Measurements from ENCODE around the gene UBAP1. TPM values are rescaled to one million over a fixed set of nuclear protein-coding genes. Genes with fewer than 3 reads are reported as not detected.
"Not testable (repeated sequence)": the region's sequence is repeated elsewhere in the genome, so short reads cannot be mapped to it uniquely, and the experiment has no call there.

Gene UBAP1
- total RNA-seq, 1 donor, result 57.1 TPM

GRCh38 chr9:34267660-34268059 lies 88.8 kb downstream of the UBAP1 start:
- no peak overlapping the region for H3K4me3 ChIP-seq (ENCODE audit: low read depth, low read length)
- no peak for DNase-seq (ENCODE audit: low read depth)
- no peak for TF ChIP-seq CTCF (IDR thresholded peaks at IDR 0.05; ENCODE audit: insufficient read depth, low read length)

- DNase-seq (ENCODE audit: low read depth), result no peak
- TF ChIP-seq CTCF (IDR thresholded peaks at IDR 0.05; ENCODE audit: insufficient read depth, low read length), result no peak
- no peak overlapping the region for H3K4me3 ChIP-seq (ENCODE audit: low read depth, low read length)
Observed at GRCh38 chr9:34271265-34272006, 92.6 kb downstream of the UBAP1 start.

- no peak for DNase-seq (ENCODE audit: low read depth)
- no peak for TF ChIP-seq CTCF (IDR thresholded peaks at IDR 0.05; ENCODE audit: insufficient read depth, low read length)
- no peak overlapping the region for H3K4me3 ChIP-seq (ENCODE audit: low read depth, low read length)
Observed at GRCh38 chr9:34272101-34272541, 93.3 kb downstream of the UBAP1 start.

- not testable (repeated sequence) for H3K4me3 ChIP-seq (ENCODE audit: low read depth, low read length)
Observed at GRCh38 chr9:34273588-34273987, 94.7 kb downstream of the UBAP1 start.

GRCh38 chr9:34275811-34276210 lies 97.0 kb downstream of the UBAP1 start:
- no peak overlapping the region for H3K4me3 ChIP-seq (ENCODE audit: low read depth, low read length)
- TF ChIP-seq CTCF (IDR thresholded peaks at IDR 0.05; ENCODE audit: insufficient read depth, low read length), result no peak
- DNase-seq (ENCODE audit: low read depth), result no peak

More at GRCh38 chr9:34273588-34273987, 94.7 kb downstream of the UBAP1 start:
- not testable (repeated sequence) for DNase-seq (ENCODE audit: low read depth)

GRCh38 chr9:34276772-34277171 lies 97.9 kb downstream of the UBAP1 start:
- peak; percentile 11 for DNase-seq (ENCODE audit: low read depth)
- no peak overlapping the region for H3K4me3 ChIP-seq (ENCODE audit: low read depth, low read length)
- no peak for TF ChIP-seq CTCF (IDR thresholded peaks at IDR 0.05; ENCODE audit: insufficient read depth, low read length)

GRCh38 chr9:34279411-34279810 lies 100.6 kb downstream of the UBAP1 start:
- no peak for TF ChIP-seq CTCF (IDR thresholded peaks at IDR 0.05; ENCODE audit: insufficient read depth, low read length)
- no peak for DNase-seq (ENCODE audit: low read depth)
- H3K4me3 ChIP-seq (ENCODE audit: low read depth, low read length), result no peak overlapping the region

Measured in fibroblast of the aortic adventitia (primary cell).